Measurements from ENCODE around the gene MRGPRF.

MRGPRF gene

DNA sequence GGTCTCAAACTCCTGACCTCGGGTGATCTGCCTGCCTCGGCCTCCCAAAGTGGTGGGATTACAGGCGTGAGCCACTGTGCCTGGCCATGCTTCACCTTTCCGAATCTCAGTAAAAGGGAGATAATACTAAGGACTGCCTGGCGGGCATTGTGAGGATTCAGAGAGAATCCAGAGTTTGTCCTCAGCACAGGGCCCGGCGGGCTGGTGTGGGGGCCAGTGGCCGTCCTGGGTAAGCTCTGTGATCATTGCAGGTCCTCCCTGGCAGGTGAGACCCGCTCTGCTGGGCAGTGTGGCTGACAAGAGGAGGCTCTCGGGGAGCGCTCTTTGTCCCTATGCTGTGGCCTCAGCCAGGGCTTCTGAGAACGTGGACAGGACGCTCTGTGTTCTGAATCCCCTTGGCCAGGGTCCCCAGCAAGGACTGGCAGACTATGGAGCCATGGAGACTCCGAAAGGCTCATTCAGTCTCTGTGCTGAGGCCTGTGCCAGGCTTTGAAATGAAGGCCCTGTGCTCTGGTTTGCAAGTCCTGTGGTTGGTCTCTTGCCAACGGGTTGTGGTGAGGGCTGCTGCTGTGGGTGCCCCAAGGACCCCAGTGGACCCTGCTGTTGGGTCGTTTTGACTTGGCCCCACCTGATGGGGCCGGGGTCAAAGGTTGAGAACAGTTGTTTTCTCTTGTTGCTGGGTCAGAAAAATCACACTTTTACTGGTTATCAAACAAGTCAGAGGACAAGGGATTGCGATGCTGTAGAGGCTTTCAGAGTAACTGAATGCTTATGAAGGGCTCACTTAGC lies 37.7 kb upstream of the MRGPRF start:
- peak in 1 of 2 donors; percentile 14 for DNase-seq

DNA sequence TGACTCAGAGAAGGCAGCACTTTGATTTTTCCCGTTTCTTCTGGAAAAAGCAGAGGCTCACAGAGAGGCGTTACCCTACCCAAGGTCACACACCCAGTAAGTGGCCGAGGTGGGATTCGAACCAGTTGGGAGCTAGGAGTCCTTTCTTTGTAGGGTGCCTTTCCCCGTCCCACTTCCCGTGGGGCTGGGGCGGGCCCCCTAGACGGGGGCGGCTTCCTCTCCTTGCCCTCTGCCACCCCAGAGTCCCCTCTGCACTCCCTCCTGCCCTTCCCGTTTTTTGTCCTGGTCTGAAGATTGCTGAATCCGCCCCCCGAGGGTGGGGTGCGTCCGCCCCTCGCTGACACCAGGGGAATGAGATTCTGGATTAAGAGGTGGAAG lies 36.4 kb upstream of the MRGPRF start:
- DNase-seq: no peak

DNA sequence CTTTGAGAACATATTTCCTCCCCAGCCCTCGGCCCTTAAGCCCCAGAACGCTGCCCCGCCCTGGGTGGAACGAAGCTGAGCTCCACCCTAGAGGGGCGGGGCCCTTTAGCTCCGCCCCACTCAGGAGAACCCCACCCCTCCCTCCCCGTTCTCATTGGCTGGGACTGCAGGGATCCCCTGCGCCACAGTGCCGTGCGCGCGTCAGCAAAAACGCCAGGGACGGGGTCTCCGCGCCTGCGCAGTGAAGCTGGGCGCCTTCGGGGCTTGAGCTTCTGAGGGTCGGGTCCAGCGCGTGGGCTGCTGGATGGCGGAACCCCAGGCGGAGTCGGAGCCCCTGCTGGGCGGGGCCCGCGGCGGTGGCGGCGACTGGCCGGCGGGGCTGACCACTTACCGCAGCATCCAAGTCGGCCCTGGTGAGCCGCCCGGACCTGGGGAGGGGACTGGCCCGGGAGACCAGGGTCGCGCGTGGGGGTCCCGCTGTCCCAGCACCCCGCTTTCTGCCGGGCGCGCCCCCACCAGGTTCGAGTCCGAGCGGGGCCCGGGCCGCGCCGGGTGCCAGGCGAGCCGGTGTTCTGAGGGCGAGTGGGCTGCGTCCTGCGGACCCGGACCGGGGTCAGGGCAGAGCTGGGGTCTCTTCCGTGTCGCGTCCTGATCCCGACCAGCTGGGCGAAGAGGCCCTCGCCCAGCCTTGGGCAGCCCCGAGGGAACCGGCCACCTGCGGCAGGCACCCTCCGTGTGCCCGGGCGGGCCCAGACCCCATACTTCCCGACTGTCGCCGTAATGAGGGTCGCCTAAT lies 35.8 kb upstream of the MRGPRF start, which contains the start of gene TPCN2:
Gene TPCN2 (plus strand): TSS at position 239 of the 796 bp plus-strand sequence. CDS start 66 bp downstream, at position 305.
- peak; percentile 89 to 91 for DNase-seq

DNA sequence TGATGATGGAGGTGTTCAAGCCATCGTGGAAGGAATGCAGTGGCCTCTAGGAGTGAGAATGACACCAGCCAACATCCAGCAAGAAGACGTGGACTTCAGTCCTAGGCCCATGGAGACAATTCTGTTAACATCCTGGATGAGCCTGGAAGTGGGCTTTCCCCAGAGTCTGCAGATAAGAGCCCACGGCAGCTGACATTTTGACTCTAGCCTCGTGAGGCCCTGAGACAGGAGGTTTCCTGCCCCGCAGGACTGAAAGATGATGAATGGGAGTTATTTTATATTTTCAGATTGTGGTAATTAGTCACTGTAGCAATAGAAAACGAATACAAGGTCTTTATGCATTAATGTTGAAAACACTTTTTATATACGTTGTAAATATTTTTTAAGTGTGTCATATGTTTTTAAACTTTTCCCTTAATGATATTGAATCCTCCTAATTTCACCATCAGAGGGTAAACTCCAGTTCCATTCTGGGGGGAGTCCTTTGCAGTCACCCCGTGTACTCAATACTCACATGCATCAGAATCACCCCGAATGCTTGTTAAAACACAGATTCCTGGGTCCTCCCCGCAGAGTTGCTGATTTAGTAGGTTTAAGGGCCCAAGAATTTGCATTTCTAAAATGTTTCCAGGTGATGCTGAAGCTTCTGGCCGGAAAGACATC lies 35.1 kb upstream of the MRGPRF start:
- DNase-seq: no peak

DNA sequence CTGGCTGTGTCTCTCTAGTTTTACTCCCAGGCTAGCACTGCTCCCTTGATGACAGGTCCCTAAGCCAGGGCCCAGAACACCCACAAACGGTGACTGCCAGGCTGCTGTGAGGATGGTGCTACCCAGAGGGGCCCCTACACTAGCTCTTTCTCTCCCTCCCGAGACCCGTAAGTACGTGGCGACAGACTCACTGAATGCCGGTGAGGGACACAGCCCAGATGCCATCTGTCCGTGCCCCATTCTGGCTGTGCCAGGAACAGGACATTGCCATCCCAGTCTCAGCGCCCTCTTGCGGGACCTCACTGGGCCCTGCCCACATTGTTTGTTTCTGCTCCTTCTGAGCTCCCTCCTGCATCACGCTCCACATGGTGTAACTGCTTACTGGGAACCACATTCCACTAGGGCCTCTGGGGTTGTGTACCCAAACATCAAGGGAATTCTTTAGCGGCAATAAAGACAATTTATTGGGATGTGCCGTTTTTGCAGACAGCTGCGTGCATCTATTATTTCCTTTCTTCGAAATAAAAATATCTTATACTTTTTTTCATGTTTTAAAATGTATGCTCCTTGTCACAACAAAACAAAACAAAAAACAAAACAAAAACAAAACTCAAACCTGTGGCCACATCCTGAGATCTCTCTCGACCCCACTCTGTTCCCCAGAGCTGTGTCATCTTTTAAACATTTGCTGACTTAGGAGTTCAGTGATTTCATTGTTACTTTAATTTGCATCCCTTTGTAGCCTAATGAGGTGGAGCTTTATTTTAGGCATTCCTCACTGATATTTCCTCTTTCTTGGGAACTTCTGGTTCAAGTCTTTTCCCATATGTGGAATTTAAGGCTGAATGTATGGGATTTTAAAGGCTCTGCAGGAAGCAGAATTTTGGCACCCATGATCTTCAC lies 31.3 kb upstream of the MRGPRF start:
- DNase-seq: peak; percentile 36 to 63

DNA sequence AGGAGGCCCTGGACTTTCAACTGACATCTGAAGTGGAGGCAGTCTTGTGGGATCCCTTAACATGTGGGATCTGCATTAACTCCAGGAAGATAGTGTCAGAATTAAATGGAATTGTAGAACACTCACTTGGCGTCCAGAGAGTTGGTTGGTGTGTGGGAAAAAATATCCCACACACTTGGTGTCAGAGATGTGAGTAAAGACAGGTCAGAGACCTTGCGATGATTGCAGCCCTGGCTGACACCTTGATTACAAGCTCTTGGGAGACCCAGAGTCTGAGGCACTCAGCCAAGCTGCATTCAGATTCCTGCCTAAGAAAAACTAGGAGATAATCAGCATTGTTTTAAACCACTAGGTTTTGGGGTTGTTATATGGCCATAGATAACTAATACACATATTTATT lies 28.5 kb upstream of the MRGPRF start:
- no peak for DNase-seq

DNA sequence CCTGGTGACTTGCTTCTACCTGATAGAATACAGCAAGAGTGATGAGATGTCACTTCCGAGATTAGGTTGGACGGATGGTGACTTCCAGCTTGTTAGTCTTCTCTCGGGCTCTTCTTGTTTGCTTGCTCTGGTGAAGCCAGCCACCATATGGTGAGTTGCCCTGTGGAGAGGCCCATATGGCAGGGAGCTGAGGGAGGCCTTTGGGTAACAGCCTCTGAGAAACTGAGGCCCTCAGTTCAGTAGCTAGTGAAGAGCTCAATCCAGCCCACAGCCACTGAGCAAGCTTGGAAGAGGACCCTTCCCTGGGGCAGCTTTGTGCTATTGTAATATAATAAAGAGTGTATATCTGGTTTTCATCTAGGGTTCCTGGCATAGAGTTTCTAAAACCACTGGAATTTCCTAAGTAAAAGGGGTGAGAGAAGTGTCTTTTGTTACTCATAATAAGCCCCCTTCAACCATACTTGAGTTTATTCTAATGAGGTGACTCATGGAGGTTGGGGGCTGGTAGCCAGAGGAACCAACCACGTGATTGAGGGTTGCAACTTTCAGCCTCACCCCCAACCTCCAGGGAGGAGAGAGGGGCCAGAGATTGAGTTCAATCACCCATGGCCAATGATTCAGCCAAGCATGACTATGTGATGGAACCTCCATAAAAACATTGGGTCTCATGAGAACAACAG lies 27.7 kb upstream of the MRGPRF start:
- no peak for DNase-seq

DNA sequence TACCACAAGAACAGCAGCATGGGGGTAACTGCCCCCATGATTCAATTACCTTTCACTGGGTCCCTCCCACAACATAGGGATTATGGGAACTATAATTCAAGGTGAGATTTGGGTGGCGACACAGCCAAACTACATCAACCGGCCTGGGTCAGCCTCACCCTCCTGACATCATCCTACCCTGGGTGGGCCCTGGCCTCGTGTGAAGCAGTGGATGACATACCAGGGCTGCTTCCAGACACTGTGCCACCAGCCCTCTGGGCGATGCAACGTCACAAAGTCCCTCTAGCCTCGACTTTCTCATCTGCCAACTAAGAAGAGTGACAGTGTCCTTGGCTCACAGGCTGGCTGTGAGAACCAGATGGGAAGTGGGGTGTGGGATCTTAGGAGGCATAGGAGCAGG lies 27.0 kb upstream of the MRGPRF start:
- no peak for DNase-seq

DNA sequence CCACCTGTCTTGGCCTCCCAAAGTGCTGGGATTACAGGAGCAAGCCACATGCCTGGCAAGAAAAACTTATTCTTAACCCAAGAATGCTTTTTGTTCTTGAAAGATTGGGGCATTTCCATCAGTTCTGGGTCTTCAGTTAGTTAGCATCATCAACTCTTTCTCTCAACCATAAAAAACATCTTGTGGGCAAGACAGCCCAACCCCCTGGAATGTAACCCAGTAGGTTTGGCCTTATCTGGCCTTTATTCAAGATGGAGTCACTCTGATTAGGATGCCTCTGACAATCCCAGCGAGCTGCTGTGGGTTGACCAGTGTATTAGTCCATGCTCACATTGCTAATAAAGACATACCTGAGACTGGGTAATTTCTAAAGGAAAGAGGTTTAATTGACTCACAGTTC lies 26.5 kb upstream of the MRGPRF start:
- DNase-seq: no peak

DNA sequence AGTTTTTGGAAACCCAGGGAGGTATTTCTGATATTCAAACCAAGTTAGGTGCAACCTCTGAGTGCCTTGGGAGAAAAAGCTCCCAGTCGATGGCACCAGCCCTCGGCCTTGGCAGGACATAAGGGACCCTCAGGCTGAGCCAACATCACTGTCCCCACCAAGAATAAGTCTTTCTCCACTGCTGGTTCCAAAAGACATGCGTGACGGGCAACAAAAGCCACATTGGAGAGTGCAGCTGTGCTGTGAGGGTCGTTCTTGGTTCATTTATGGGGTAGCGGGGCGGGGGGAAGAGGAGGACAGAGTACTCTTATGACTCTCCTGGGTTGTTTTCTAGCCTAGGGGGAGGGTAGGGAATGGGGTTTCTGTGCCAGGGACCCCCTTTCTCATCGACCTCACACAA lies 24.5 kb upstream of the MRGPRF start:
- DNase-seq: no peak

DNA sequence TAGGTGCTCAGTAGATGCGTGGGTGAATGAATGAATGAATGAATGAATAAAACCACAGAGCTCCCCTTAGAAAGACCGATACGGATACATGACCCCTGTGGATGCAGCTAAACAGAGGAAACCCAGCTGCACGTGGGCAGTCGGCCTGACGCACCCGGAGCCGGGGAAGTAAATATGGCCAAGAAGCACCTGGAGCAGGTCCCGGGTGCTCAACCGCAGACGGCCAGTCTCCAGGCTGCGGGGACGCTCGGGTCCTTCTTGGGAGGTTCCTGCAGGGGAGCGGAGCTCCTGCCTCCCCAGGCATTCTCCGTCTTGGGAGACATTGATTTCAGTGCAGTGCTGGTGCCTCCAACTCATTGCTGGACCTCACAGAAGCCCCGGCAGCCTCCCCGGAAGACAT lies 24.0 kb upstream of the MRGPRF start:
- no peak for DNase-seq

DNA sequence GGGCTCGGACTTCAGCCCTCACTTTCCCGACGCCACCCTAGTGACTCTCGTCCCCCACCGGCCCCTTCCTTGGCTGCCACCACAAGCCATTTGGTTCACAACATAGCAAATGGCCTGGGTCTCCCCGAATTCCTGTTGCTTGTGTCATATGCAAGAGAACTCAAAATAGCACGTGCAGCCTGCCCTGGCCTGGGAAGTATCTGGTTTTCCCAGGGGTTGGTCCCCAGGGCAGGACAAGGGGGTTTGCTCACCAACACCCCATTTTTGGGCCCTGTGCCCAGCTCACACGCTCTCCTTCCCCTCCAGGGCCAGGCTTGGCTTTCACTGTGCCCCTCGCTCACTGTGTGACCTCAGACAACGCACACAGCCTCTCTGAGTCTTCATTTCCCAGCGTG lies 22.9 kb upstream of the MRGPRF start:
- DNase-seq: no peak

DNA sequence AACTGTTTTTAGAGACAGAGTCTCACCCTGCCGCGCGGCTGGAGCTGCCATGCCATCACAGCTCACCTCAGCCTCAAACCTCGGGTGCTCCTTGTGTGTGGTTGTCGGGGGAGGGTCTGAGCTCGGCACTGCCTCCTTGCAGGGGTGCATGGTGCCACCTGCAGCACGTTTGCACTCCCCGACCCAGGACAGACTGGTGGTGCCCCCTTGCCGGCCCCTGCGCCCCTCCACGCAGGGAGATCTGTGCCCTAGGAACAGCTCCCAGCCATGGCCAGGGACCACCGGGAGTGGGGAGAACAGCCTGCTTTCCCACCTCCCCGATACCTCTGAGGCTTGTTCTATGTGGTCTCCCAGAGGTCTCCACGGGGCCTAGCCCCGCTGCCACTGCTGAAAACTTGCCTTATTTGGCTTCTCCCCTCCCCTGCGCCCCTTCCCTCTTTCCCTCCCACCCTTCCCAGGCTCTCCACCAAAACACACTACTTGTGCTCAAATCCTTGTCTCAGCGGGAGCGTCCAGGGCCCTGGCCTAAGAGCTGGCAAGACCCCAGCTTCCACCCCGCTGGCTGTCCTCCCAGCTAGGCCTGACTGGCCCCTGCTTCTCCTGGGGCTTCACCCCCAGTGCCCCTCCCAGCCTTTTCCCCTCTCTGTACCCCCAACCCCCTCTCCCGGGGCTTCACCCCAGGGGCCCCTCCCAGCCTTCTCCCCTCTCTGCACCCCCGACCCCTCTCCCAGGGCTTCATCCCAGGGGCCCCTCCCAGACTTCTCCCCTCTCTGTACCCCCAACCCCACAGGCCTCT lies 22.3 kb upstream of the MRGPRF start:
- DNase-seq: no peak

DNA sequence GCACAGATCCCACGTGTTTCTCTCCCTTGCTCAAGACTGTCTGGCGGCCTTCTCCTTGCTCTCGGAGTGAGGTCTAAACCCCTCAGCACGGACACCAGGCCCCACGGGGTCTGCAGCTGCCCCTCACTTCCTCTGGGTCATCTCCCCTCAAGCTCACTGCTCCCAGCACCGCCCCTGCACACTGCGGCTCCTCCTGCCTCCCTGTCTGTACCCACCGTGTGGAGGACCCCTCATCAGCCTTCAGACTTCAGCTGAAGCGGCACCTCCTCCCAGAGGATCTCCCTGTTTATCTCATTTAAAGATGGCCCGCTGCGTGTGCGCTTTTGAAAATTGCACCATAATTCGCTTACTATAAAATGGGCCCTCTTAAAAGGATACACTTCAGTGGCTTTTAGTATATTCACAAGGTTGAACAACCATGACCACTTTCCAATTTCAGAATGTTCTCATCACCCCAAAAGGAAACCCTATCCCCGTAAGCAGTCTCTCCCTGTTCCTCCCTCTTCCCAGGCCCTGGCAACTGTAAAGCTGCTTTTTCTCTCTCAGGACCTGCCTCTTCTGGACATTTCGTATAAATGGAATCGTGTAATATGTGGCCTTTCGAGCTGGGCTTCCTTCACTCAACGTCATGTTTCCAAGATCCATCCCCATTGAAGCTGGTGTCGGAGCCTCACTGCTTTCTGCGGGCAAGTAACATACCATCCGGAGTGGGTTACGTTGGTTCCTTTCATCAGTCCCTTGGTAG lies 21.2 kb upstream of the MRGPRF start:
- DNase-seq: no peak

DNA sequence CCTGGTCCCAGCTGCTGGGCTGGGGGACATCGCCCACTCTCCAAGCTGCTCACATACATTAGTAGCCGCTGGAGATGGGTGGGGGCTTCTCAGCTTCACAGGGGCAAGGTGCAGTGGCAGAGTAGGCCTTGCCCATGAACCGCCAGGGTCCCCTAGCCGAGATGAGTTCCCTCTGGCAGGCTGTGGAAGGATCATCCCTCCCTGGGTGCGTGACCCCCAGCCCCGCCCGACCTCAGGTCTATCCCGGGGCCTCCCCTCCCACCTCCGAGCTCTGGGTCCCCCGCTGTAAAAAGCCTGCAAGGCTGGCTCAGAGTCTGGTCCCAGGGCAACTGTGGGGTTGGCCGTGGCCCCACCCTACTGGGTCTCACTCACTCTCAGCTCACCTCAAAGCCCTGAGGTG lies 20.4 kb upstream of the MRGPRF start:
- no peak for DNase-seq

DNA sequence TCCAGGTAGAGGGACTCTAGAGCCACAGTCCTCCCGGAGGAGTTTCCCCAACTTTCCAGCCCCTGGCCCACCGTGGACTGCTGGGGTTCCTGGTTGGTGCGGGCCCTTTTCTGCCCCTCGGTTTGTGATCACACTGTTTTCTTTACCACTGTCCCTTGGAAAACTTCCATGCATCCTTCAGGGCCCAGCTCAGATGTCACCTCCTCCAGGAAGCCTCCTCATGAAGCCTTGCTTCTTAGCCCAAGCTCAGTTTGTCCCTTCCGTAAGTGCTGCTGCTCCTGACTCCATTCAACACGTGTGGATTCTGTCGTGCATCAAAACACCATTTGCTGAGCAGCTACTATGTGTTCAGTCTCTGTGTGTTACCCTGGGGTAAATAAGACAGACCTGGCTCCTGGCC lies 19.8 kb upstream of the MRGPRF start:
- DNase-seq: no peak

DNA sequence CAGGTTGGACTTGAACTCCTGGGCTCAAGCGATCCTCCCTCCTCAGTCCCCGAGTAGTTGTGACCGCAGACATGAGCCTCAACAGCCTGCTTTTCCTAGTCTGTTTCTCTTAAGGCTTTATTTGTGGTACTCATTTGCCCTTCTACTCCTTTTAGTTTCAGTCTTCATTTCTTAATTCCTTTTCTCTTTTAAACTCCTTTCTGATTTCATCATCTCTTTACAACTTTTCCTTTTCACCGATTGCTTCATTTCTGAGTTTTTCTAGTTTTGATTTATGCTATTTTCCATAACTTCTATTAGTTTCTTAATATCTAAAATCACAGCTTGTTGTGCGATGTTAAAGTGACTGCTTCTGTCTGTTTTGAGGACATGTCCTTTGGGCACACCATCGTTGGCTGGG lies 17.3 kb upstream of the MRGPRF start:
- DNase-seq: no peak

DNA sequence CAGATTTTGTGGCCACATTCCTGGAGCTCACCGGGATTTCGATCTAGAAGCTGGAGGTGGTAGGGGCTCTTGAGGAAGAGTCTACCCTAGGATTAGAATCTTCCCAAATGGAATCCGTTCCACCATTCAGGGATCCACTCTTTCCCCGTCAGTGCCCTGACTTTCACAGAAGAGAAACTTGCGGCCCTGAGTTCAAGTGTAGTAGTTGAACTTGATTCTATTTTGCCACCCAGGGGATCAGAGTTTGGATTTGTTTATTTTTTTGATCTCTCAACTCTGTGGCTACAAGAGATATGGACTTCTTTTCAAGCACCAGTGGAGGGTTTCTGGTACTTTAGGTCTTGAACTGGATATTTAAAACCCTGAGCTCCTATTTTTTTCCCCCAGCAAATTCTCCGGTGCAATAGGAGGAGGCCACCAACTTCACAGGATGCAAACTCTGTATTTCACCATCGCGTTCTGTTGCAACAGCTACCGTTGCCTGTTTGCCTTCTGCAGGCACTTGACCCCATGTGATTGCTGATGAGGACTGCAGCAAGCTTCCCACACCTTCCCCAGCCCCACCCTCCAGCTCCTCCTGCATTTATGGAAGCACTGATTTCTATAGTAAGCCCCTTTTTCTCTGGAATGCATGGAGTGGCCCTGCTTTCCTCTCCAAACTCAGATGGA lies 14.8 kb upstream of the MRGPRF start:
- no peak for DNase-seq

DNA sequence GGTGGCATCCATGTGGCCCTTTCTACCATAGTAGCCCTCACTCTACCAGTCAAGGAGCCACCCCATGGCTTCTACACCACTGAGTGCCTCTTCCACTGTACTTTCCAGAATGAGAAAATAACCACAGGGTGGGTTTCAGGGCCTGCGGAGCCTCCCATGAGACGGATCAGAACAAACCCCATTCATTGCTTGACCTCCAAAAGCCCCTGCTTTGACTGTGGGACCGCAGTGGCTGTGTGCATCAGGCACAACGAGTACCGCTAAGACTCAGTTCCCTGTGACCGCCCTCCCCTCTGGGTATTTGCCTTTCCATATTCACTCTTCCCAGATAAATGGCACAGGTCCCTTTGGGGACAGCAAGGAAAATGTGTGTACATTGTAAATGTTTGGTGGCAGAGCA lies 11.5 kb upstream of the MRGPRF start:
- no peak for DNase-seq

DNA sequence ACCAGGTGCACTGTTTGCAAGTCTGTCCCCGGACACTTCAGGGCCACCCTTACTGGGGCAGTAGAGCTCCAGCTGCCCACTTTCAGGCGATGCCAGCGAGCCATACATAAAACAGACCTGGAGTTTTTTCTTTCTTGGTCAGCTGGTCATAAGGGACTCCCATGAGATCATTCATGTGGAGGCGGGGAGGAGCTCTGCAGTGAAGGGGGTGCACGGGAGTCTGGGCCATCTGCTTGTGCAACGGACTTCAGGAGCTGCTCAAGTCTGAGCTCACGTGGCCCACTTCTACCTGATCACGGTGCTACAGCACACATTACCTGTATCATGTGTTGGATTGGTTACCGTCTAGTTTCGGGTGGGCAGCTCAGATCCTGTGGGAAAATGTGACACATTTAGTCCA lies 9.2 kb upstream of the MRGPRF start:
- no peak for DNase-seq
